HUES6 (cell line): ENCODE results near the gene RUNX1.

Experiments used
- H3K27ac ChIP-seq: 2 replicates; pipeline ENCODE4 v1.7.0; 2013; ENCODE audit warnings: low read depth, mild to moderate bottlenecking, low read length, inconsistent platforms
- H3K27me3 ChIP-seq: 2 replicates; pipeline ENCODE4 v1.6.1; 2013; ENCODE audit warnings: low read length; ENCODE audit not compliant: control insufficient read depth, insufficient read depth
- H3K36me3 ChIP-seq: 2 replicates; pipeline ENCODE4 v1.6.1; 2013; ENCODE audit warnings: low read length; ENCODE audit not compliant: control insufficient read depth, insufficient read depth
- H3K4me1 ChIP-seq: 2 replicates; pipeline ENCODE4 v1.6.1; 2013; ENCODE audit warnings: low read length; ENCODE audit not compliant: control insufficient read depth, insufficient read depth
- H3K4me3 ChIP-seq: 2 replicates; pipeline ENCODE4 v1.5.1; 2013; ENCODE audit warnings: low read depth, low read length
- H3K9ac ChIP-seq: one replicate; pipeline ENCODE4 v1.6.1; 2013; ENCODE audit warnings: mild to moderate bottlenecking, low read length
- H3K9me3 ChIP-seq: 2 replicates; pipeline ENCODE4 v1.6.1; 2013; ENCODE audit warnings: low read depth, low read length; ENCODE audit not compliant: control insufficient read depth, insufficient read depth

RUNX1 gene

GRCh38 chr21:34800797-34801518 lies 248.1 kb downstream of the RUNX1 start:
- peaks cover 15% of the 10 kb centered on the region for H3K4me1 ChIP-seq
- no peak overlapping the region for H3K4me3 ChIP-seq
- no peaks in the 10 kb centered on the region for H3K27me3 ChIP-seq
- H3K9ac ChIP-seq, result no peak overlapping the region
- no peaks in the 10 kb centered on the region for H3K36me3 ChIP-seq
- peaks cover 2% of the 10 kb centered on the region; the same call in 1 of the 2 replicates for H3K9me3 ChIP-seq
- no peak overlapping the region for H3K27ac ChIP-seq

- H3K27ac ChIP-seq, result no peak overlapping the region
- no peaks in the 10 kb centered on the region for H3K9me3 ChIP-seq
- H3K9ac ChIP-seq, result no peak overlapping the region
- no peaks in the 10 kb centered on the region for H3K36me3 ChIP-seq
- peaks cover 15% of the 10 kb centered on the region for H3K4me1 ChIP-seq
- H3K27me3 ChIP-seq, result no peaks in the 10 kb centered on the region
- no peak overlapping the region for H3K4me3 ChIP-seq
These were observed 250.0 kb downstream of the RUNX1 start for GRCh38 chr21:34799092-34799491.

GRCh38 chr21:34797921-34798535 lies 251.1 kb downstream of the RUNX1 start:
- H3K9me3 ChIP-seq, result no peaks in the 10 kb centered on the region
- no peaks in the 10 kb centered on the region for H3K27me3 ChIP-seq
- no peak overlapping the region for H3K4me3 ChIP-seq
- no peak overlapping the region for H3K9ac ChIP-seq
- H3K4me1 ChIP-seq, result peaks cover 15% of the 10 kb centered on the region
- H3K36me3 ChIP-seq, result no peaks in the 10 kb centered on the region
- no peak overlapping the region for H3K27ac ChIP-seq

GRCh38 chr21:34797201-34797525 lies 251.9 kb downstream of the RUNX1 start:
- no peak overlapping the region for H3K27ac ChIP-seq
- H3K4me1 ChIP-seq, result peaks cover 15% of the 10 kb centered on the region
- H3K36me3 ChIP-seq, result no peaks in the 10 kb centered on the region
- H3K9me3 ChIP-seq, result no peaks in the 10 kb centered on the region
- no peak overlapping the region for H3K4me3 ChIP-seq
- no peaks in the 10 kb centered on the region for H3K27me3 ChIP-seq
- no peak overlapping the region for H3K9ac ChIP-seq

GRCh38 chr21:34796518-34797200 lies 252.4 kb downstream of the RUNX1 start:
- no peak overlapping the region for H3K27ac ChIP-seq
- H3K9me3 ChIP-seq, result no peaks in the 10 kb centered on the region
- no peaks in the 10 kb centered on the region for H3K27me3 ChIP-seq
- H3K4me3 ChIP-seq, result no peak overlapping the region
- H3K4me1 ChIP-seq, result peaks cover 15% of the 10 kb centered on the region
- H3K9ac ChIP-seq, result no peak overlapping the region
- H3K36me3 ChIP-seq, result no peaks in the 10 kb centered on the region

- no peak overlapping the region for H3K9ac ChIP-seq
- no peaks in the 10 kb centered on the region for H3K27me3 ChIP-seq
- H3K4me3 ChIP-seq, result no peak overlapping the region
- H3K27ac ChIP-seq, result no peak overlapping the region
- no peaks in the 10 kb centered on the region for H3K36me3 ChIP-seq
- H3K9me3 ChIP-seq, result no peaks in the 10 kb centered on the region
- peaks cover 12% of the 10 kb centered on the region for H3K4me1 ChIP-seq
These were observed 253.4 kb downstream of the RUNX1 start for GRCh38 chr21:34795548-34796180.

- no peaks in the 10 kb centered on the region for H3K9me3 ChIP-seq
- no peak overlapping the region for H3K27ac ChIP-seq
- peaks cover 12% of the 10 kb centered on the region for H3K4me1 ChIP-seq
- H3K4me3 ChIP-seq, result no peak overlapping the region
- no peak overlapping the region for H3K9ac ChIP-seq
- H3K36me3 ChIP-seq, result no peaks in the 10 kb centered on the region
- no peaks in the 10 kb centered on the region for H3K27me3 ChIP-seq
These were observed 253.9 kb downstream of the RUNX1 start for GRCh38 chr21:34795175-34795547.

- no peaks in the 10 kb centered on the region for H3K36me3 ChIP-seq
- no peaks in the 10 kb centered on the region for H3K27me3 ChIP-seq
- peaks cover 12% of the 10 kb centered on the region for H3K4me1 ChIP-seq
- no peak overlapping the region for H3K9ac ChIP-seq
- no peaks in the 10 kb centered on the region for H3K9me3 ChIP-seq
- no peak overlapping the region for H3K27ac ChIP-seq
- H3K4me3 ChIP-seq, result no peak overlapping the region
These were observed 254.4 kb downstream of the RUNX1 start for GRCh38 chr21:34794686-34795085.

GRCh38 chr21:34793471-34793870 lies 255.6 kb downstream of the RUNX1 start:
- Histone ChIP-seq H3K36me3 (no peaks in the 10 kb centered on the region), H3K9me3 (no peaks in the 10 kb centered on the region), H3K27ac (no peak overlapping the region)

GRCh38 chr21:34792504-34793089 lies 256.5 kb downstream of the RUNX1 start:
- H3K9me3 ChIP-seq, result no peaks in the 10 kb centered on the region
- no peak overlapping the region for H3K9ac ChIP-seq
- H3K36me3 ChIP-seq, result no peaks in the 10 kb centered on the region
- H3K27me3 ChIP-seq, result no peaks in the 10 kb centered on the region
- H3K4me1 ChIP-seq, result peaks cover 14% of the 10 kb centered on the region
- H3K27ac ChIP-seq, result no peak overlapping the region
- H3K4me3 ChIP-seq, result no peak overlapping the region

More at GRCh38 chr21:34793471-34793870, 255.6 kb downstream of the RUNX1 start:
- no peaks in the 10 kb centered on the region for H3K27me3 ChIP-seq
- H3K4me3 ChIP-seq, result no peak overlapping the region
- H3K4me1 ChIP-seq, result peaks cover 12% of the 10 kb centered on the region
- no peak overlapping the region for H3K9ac ChIP-seq
